Left hindlimb (tissue), 1 donor: Measurements from ENCODE around the gene PLAC1.

ENCODE experiments used
- DNase-seq: peaks from one replicate; pipeline ENCODE4 v3.0.0-alpha.2; 2018

Gene PLAC1

GRCh38 chrX:134670134-134670924 lies 12.1 kb upstream of the PLAC1 start:
- peak; percentile 58 for DNase-seq

DNA sequence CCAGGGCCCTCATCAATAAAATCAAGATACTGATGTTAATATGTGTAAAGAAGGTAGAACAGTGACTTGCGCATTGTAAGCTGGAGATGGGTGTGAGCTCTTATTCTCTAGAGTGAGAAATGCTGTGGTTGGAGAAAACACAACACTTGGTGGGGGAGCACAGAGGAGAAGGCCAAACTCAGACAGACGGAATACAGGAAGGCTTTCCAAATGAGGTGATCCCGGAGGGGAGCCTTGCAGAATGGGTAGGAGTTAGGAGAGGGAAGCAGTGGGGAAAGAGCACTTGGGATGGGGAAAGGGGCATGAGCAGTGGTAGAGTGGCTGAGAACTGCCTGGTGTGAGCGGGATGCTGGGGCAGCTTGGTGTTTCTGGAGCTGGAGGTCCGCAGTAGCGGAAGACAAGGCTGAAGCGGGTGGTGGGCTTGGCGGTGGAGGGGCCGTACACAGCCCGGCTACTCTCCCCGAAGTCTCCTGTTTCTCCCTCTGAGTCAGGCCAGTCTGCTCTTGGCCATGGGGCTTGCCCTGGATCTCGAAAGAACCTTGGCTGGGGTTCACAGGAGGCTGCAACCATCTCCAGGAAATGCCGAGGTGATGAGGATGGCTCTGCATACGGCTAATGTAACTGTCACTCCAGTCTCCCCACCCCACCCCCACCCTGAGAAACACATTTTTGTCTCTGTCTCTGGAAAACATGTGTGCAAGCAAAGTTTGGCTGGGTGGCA lies 11.3 kb upstream of the PLAC1 start:
- peak; percentile 67 for DNase-seq

GRCh38 chrX:134664202-134664601 lies 5.9 kb upstream of the PLAC1 start:
- no peak for DNase-seq

DNA sequence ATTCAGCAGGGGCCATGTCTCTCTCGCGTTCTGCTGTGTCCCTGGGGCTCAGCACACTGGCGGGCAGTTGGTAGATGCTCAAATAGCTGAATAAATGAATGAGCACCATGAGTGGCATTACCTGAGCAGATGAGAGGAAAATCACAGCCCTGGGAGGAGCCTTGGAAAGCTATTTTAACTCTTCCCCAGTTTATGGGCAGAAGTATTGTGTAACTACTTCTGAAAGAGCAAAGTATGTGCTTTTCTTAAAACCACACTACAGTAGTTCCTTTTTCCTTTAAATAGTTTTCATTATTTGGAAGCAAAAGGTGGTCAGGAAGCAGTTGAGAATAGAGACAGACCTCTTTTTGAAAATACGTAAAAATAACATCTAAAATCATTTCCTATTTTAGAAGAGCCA lies 3.0 kb upstream of the PLAC1 start:
- no peak for DNase-seq

DNA sequence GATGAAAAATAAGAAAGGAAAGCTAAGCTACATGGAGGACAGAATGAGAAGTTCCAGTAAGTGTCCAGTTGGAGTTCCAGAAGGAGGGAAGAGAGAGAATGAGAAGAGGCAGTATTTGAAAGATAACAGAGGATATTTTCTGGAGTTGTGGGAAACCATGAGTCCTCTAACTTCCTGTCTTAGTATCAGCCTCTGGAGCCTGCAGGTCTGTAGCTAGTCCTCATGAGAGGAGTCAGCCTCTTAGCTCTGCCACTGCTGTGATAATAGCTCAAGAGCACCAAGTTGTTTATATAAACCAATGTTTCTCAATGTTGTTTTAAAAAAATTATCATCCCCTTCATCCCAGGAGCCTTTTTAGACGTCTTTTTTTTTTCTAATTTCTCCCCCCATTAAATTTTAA lies 2.4 kb upstream of the PLAC1 start:
- DNase-seq = no peak

- no peak for DNase-seq
These were observed 1.5 kb upstream of the PLAC1 start for GRCh38 chrX:134659761-134660160.

GRCh38 chrX:134658760-134659023 lies 421 bp upstream of the PLAC1 start:
- DNase-seq = no peak

GRCh38 chrX:134654398-134655012 lies 3.8 kb downstream of the PLAC1 start:
- DNase-seq = no peak

GRCh38 chrX:134653835-134654234 lies 4.4 kb downstream of the PLAC1 start:
- DNase-seq = no peak

- DNase-seq = no peak
These were observed 7.6 kb downstream of the PLAC1 start for GRCh38 chrX:134650701-134651100.

- no peak for DNase-seq
These were observed 8.5 kb downstream of the PLAC1 start for GRCh38 chrX:134649770-134650169.

DNA sequence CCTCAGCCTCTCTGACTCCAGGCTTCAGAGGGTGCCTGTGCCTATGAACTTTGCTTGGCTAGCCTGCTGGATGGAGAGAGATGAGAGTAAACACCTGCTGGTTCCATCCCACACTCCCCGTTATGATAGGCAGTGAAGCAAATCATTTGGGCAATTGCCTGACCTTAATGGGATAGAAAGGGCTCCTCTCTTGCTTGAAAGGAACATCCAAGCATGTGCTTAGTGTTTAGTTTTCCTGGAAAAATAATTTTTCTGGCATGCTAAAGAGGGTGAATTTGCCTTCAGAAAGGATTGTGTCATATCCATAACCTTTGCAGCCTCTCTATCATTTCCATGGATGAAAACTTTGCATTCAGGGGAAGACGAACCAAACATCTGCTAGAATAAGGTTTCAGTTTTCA lies 10.8 kb downstream of the PLAC1 start:
- DNase-seq = no peak

GRCh38 chrX:134646691-134647090 lies 11.6 kb downstream of the PLAC1 start:
- DNase-seq = no peak

DNA sequence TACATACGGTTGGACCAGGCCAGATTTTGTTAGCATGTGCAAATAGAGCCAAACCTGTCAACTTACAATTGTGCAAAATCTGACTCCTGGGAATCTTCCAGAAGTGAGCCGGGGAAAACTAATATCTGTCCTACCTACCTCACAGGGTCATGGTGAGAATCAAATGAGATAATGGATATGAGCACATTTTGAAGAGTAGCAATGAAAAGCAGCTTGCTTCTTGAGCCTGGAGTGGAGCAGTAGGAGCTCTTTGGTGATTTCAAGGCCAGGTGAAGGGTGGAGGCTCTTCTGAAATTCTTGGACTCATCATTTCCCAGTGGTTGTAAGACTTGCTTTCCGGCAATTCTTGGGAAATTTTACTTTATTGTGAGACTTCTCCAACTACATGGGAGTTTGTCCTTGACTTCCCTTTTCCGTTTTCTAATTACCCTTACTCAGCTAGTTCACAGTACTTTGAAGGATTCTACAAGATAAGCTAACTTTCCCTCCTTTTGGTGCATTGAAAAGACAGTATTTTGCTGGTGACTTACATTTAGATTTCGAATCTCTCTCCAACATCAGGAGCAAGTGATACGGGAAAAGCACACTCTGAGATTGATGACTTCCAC lies 12.2 kb downstream of the PLAC1 start:
- DNase-seq = no peak

- no peak for DNase-seq
These were observed 15.9 kb downstream of the PLAC1 start for GRCh38 chrX:134642386-134642785.

DNA sequence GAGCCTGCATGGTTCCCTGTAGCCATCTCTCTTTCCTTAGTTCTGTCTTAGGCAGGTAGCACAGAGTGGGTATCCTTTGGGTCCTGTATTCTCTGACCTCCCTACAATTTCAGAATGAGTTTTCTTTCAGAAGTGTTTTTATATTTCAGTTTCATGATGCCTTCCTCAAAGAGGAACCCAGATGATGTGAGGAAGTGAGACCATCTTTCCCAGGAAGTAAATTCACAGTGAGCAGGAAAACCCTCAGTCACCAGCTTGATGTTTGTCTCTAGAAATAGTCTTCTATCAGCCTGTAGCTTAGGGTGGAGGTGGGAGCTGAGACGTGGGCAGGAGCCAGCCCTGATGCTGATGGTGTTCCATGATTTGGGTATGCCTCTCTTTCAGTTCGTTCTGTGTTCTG lies 16.9 kb downstream of the PLAC1 start:
- DNase-seq = no peak

DNA sequence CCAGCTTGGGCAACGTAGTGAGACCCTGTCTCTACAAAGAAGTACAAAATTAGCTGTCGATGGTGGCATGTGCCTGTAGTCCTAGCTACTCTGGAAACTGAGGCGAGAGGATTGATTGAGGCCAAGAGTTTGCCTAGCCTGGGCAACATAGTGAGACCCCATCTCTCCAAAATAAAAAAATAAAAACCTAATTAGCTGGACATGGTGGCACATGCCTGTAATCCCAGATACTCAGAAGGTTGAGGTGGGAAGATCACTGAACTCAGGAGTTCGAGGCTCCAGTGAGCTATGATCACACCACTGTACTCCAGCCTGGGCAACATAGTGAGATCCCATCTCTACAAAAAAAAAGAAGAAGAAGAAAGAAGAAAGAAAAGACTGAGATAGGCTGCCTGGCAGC lies 17.4 kb downstream of the PLAC1 start:
- DNase-seq = no peak

DNA sequence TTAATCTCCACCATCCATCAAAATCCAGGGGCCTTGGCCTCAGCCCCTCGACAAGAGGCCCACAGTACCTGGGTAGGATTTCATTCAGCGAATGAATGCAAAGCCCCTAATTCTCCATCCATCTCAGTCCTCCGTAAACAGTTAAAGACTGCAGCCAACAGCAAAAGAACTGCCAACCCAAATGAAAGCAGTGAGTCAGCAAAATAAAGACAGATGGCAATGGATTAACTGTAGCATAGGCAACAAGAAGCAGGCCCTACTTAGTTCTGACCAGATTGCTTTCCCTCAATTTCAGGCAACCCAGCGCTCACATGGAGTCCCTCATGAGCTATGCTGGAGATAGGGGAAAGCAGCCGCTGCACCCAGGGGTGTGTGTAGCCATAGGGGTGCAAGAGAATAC lies 21.4 kb downstream of the PLAC1 start:
- peak; percentile 44 for DNase-seq

- DNase-seq = no peak
These were observed 23.6 kb downstream of the PLAC1 start for GRCh38 chrX:134634691-134635090.

GRCh38 chrX:134633832-134634231 lies 24.4 kb downstream of the PLAC1 start:
- DNase-seq = no peak

DNA sequence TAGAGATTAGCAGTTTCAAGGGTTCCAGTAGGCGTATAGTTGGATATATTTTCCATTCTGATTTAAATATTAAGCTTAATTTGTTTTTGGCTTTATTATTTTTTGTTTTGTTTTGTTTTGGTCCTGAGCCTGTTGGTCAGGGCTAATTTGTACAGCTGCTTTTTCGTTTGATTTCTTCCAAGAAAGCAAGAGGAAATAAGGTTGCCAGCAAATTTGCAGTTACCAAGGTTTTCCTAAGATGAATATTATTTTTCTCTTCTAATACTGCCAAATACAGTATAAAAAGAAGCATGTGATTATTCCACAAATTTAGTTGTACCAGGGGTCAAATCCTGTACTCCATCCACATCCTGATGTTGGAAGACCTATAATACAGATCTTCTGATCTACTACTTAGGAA lies 24.9 kb downstream of the PLAC1 start:
- DNase-seq = no peak

GRCh38 chrX:134632355-134632754 lies 25.9 kb downstream of the PLAC1 start:
- DNase-seq = no peak

DNA sequence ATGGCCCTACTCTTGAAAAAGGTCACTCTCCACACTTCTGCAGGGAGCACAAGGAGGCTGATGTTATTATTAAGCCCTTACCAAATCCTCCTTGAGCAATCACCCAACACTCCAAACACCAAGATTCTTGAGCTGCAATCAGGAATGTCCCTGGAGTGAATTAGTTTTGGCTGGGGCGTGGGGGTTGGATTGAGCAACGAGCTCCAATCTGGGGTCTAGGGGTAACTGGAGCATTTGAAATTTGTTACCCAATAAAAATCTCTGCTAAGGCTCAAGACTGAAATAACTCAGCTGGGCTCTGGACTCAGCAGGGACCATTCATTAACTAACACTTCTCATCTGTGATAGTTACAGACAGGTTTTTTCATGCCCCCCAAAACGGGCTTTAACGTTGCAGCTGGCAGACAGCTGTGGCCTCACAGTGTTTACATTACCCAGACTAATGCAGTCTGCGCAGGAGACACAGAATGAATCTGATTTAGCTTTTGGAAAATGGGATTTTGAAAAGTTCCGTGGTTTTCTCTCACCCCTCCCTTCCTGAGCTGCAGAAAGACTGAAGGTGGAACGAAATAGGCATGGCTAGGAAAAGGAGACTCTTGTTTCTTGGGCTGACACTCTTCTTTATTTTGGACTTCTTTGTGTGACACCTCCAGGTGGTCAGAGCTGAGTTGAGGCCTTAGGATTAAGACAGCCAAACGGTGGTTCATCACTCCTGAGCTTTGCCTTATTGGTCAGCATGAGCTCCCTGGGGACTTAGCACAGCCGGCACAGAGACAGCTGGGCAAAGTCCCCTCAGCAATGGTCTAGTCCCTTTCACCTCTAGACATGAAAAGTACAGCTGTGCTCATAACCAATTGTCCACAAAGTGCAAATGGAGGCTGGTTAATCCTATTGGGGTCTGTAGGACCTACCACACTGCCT lies 26.6 kb downstream of the PLAC1 start:
- peak; percentile 50 for DNase-seq
